Spleen (tissue), 11 donors: Measurements from ENCODE around the gene FGF18. TPM values are rescaled to one million over a fixed set of nuclear protein-coding genes. Genes with fewer than 3 reads are reported as not detected.
A peak's percentile ranks its signal among the peaks of the same experiment; 100 is the strongest.

ENCODE experiments used
- DNase-seq: peaks from one replicate; pipeline ENCODE4 v3.0.0-alpha.2; 2020
- H3K27ac ChIP-seq, 8 donors: fragments of 200-600 bp; sonication (generic) in 7 of 8; 1 replicate in 4 of 8; 2 replicates in 4 of 8; pipeline versions ENCODE4 v1.5.0 to v1.8.0; 2016 to 2021; ENCODE audit warnings: inconsistent platforms in 4 of 8, mild to moderate bottlenecking in 4 of 8, moderate library complexity in 1 of 8
- H3K27me3 ChIP-seq, 7 donors: fragments of 200-600 bp; sonication (generic) in 6 of 7; replicated peaks in 1 of 7; 1 replicate in 4 of 7; 2 replicates in 3 of 7; pipeline versions ENCODE4 v1.5.0 to v1.8.0; 2016 to 2021; ENCODE audit warnings: inconsistent platforms in 3 of 7, mild to moderate bottlenecking in 1 of 7
- H3K36me3 ChIP-seq, 6 donors: fragments of 200-600 bp; sonication (generic) in 5 of 6; 1 replicate in 4 of 6; 2 replicates in 2 of 6; pipeline versions ENCODE4 v1.5.0 to v1.8.0; 2016 to 2021; ENCODE audit warnings: inconsistent platforms in 2 of 6
- H3K4me1 ChIP-seq, 6 donors: fragments of 200-600 bp; sonication (generic) in 5 of 6; 1 replicate in 3 of 6; 2 replicates in 3 of 6; pipeline versions ENCODE4 v1.5.0 to v1.8.0; 2016 to 2021; ENCODE audit warnings: inconsistent platforms in 3 of 6
- H3K4me3 ChIP-seq, 8 donors: fragments of 200-600 bp; sonication (generic) in 7 of 8; 1 replicate in 4 of 8; 2 replicates in 4 of 8; pipeline versions ENCODE4 v1.5.0 to v1.8.0; 2016 to 2021; ENCODE audit warnings: inconsistent platforms in 4 of 8, mild to moderate bottlenecking in 4 of 8, moderate library complexity in 2 of 8
- H3K9me3 ChIP-seq, 8 donors: fragments of 200-600 bp; sonication (generic) in 7 of 8; 1 replicate in 4 of 8; 2 replicates in 4 of 8; pipeline versions ENCODE4 v1.5.0 to v1.8.0; 2016 to 2021; ENCODE audit warnings: inconsistent platforms in 4 of 8
- CTCF ChIP-seq, 11 experiments: fragments of 200-600 bp in 7 of 11; fragments of 450-650 bp in 4 of 11; sonication (generic) in 4 of 11; IDR thresholded peaks in 8 of 11; conservative IDR thresholded peaks in 3 of 11; 1 replicate in 7 of 11; 2 replicates in 4 of 11; pipeline versions ENCODE4 v1.4.0 to v1.8.0; 2016 to 2021; ENCODE audit warnings: antibody characterized with exemption in 11 of 11, inconsistent platforms in 4 of 11, mild to moderate bottlenecking in 1 of 11
- POLR2A ChIP-seq, 3 donors: fragments of 450-650 bp; IDR thresholded peaks; one replicate each; pipeline ENCODE4 v1.5.1; 2017; ENCODE audit warnings: antibody characterized with exemption in 3 of 3, mild to moderate bottlenecking in 1 of 3
- POLR2AphosphoS5 ChIP-seq, 3 donors: sonication (generic); formaldehyde crosslinking; IDR thresholded peaks; one replicate each; pipeline ENCODE4 v1.5.1; 2017; ENCODE audit warnings: antibody characterized with exemption in 3 of 3
- WGBS, 5 donors: extraction: QIAGEN DNeasy Blood & Tissue Kit in 3 of 5; methylation state at CpG; one replicate each; pipeline versions ENCODE4 v1.1.5 to v1.1.7; 2013 to 2018; 5-methylcytosine and 5-hydroxymethylcytosine counted together
- intact Hi-C: fragments of 100-400 bp; cut with DNase I; formaldehyde crosslinking; loops from one replicate; pipeline ENCODE4 v1.15.0; 2023; ENCODE audit warnings: low total_unique reads
- polyA plus RNA-seq, 3 donors: library from polyadenylated mRNA; stranded (reverse); fragments of 200-250 nt; gene quantifications; one replicate each; pipeline ENCODE4 v1.2.1, GENCODE V29; 2013
- total RNA-seq, 7 donors: library from RNA; depleted of rRNA in 3 of 7; stranded (reverse); fragments of >200 nt in 3 of 7; fragmentation: NEBNext Ultra II Directional in 4 of 7; extraction: Animal tissue kit (Norgen Biotek cat#: 25700) in 4 of 7; gene quantifications; one replicate each; pipeline versions ENCODE4 v1.1.0 to v1.2.1, GENCODE V29; 2016 to 2021
- donor health status: healthy with polysubstance abuse.
- donor health status: DM: no; HTN: no; CAD: no; lungs with moderate emphysema.
- donor health status: DM: no; HTN: no; CAD: no.
- donor health status: Bipolar disorder and iron deficiency.
- donor health status: healthy.
- donor health status: DM: no; HTN: no; CAD: no.
- donor health status: DM: yes; HTN: yes; CAD: no.

The FGF18 gene
- total and polyA plus RNA-seq, 10 donors, result 0.22 to 0.74 (median 0.33) TPM; not detected in 1

- Histone ChIP-seq H3K4me3 (peak overlapping the region in 7 of 8 donors; percentile 38 to 74 (median 46)), H3K27ac (no peak overlapping the region)
These were observed 998 bp upstream of the FGF18 start for GRCh38 chr5:171418316-171418981.

GRCh38 chr5:171419688-171420430 lies 412 bp downstream of the FGF18 start:
- TF ChIP-seq CTCF (IDR thresholded peaks at IDR 0.05 in 8 of 11, conservative IDR thresholded peaks at IDR 0.05 in 3 of 11), result no peak
- no peak for TF ChIP-seq POLR2AphosphoS5 (IDR thresholded peaks at IDR 0.05)
- TF ChIP-seq POLR2A (IDR thresholded peaks at IDR 0.05), result no peak
- DNase-seq, result peak; percentile 69
- H3K4me1 ChIP-seq, result peaks cover 16 to 35% (median 32%) of the 10 kb centered on the region in 6 donors
- peak overlapping the region; percentile 1 to 74 (median 46) for H3K4me3 ChIP-seq
- WGBS, 5 donors, result 0 to 2% (median 1%) methylated on average over 52 to 95 of the region's 95 CpGs
- intact Hi-C loops, result loop anchor here (5.0 kb wide), 1 partner anchor 487 kb away; no protein-coding TSS in a partner anchor
- peaks cover 0 to 49% (median 33%) of the 10 kb centered on the region in 7 donors for H3K27me3 ChIP-seq
- no peak overlapping the region for H3K27ac ChIP-seq
- H3K9me3 ChIP-seq, result no peaks in the 10 kb centered on the region
- H3K36me3 ChIP-seq, result no peaks in the 10 kb centered on the region

More at GRCh38 chr5:171418316-171418981, 998 bp upstream of the FGF18 start:
- Histone ChIP-seq H3K36me3 (peaks cover 0 to 10% (median under 1%) of the 10 kb centered on the region in 6 donors), H3K27me3 (peaks cover 0 to 48% (median 33%) of the 10 kb centered on the region in 7 donors), H3K9me3 (no peaks in the 10 kb centered on the region), H3K4me1 (peaks cover 16 to 35% (median 32%) of the 10 kb centered on the region in 6 donors)
- peak; percentile 88 for DNase-seq
- intact Hi-C loops, result loop anchor here (5.0 kb wide), 1 partner anchor 489 kb away; no protein-coding TSS in a partner anchor
- TF ChIP-seq POLR2A (IDR thresholded peaks at IDR 0.05), result no peak
- peak; percentile 60 to 94 (median 85) for TF ChIP-seq CTCF (IDR thresholded peaks at IDR 0.05 in 8 of 11, conservative IDR thresholded peaks at IDR 0.05 in 3 of 11)
- peak; percentile 32 to 78 (median 58) for TF ChIP-seq POLR2AphosphoS5 (IDR thresholded peaks at IDR 0.05)
- WGBS, 5 donors, result 12 to 20% (median 14%) methylated on average over 21 to 26 of the region's 26 CpGs

GRCh38 chr5:171420431-171421241 lies 1.2 kb downstream of the FGF18 start:
- peak in 1 of 3 donors; percentile 25 for TF ChIP-seq POLR2AphosphoS5 (IDR thresholded peaks at IDR 0.05)
- TF ChIP-seq CTCF (IDR thresholded peaks at IDR 0.05 in 8 of 11, conservative IDR thresholded peaks at IDR 0.05 in 3 of 11), result no peak
- H3K4me1 ChIP-seq, result peaks cover 16 to 35% (median 32%) of the 10 kb centered on the region in 6 donors
- DNase-seq, result peak; percentile 69
- WGBS, 5 donors, result 2 to 8% (median 3%) methylated on average over 45 to 65 of the region's 65 CpGs
- no peaks in the 10 kb centered on the region for H3K36me3 ChIP-seq
- intact Hi-C loops, result no loop called here
- H3K9me3 ChIP-seq, result no peaks in the 10 kb centered on the region
- peak overlapping the region in 7 of 8 donors; percentile 38 to 74 (median 46) for H3K4me3 ChIP-seq
- H3K27ac ChIP-seq, result no peak overlapping the region
- H3K27me3 ChIP-seq, result peaks cover 0 to 49% (median 33%) of the 10 kb centered on the region in 7 donors
